Large intestine (tissue), 12 donors: Measurements from ENCODE around the gene EPYC. TPM values are rescaled to one million over a fixed set of nuclear protein-coding genes. Genes with fewer than 3 reads are reported as not detected.
A peak's percentile ranks its signal among the peaks of the same experiment; 100 is the strongest.

ENCODE experiments used
- DNase-seq, 2 donors: peaks; one replicate each; pipeline versions ENCODE4 v3.0.0 to v3.0.0-alpha.2; 2013
- H3K27ac ChIP-seq: one replicate; pipeline ENCODE4 v1.5.1; 2013; ENCODE audit warnings: low read length
- H3K27me3 ChIP-seq: 2 replicates; pipeline ENCODE4 v1.6.1; 2013; ENCODE audit warnings: low read length; ENCODE audit not compliant: control insufficient read depth, insufficient read depth
- H3K36me3 ChIP-seq: 2 replicates; pipeline ENCODE4 v1.6.1; 2013; ENCODE audit warnings: low read length; ENCODE audit not compliant: control insufficient read depth, insufficient read depth
- H3K4me1 ChIP-seq: one replicate; pipeline ENCODE4 v1.6.1; 2013; ENCODE audit warnings: low read length; ENCODE audit not compliant: control insufficient read depth, insufficient read depth
- H3K4me3 ChIP-seq: one replicate; pipeline ENCODE4 v1.5.1; 2013; ENCODE audit warnings: low read length
- H3K9me3 ChIP-seq: one replicate; pipeline ENCODE4 v1.6.1; 2013; ENCODE audit warnings: mild to moderate bottlenecking, low read depth, low read length, moderate library complexity; ENCODE audit not compliant: control insufficient read depth
- WGBS: methylation state at CpG from one replicate; pipeline ENCODE4 v1.1.5; 2013; ENCODE audit warnings: low lambda C conversion rate; ENCODE audit not compliant: insufficient coverage; 5-methylcytosine and 5-hydroxymethylcytosine counted together
- long read RNA-seq, 11 donors: transcript quantifications; one replicate each; lab custom pipeline, GENCODE V29; 2026
- polyA plus RNA-seq: library from polyadenylated mRNA; unstranded; fragments of 120-200 nt; gene quantifications from one replicate; pipeline ENCODE4 v1.2.1, GENCODE V29; 2013

Gene EPYC, protein sequence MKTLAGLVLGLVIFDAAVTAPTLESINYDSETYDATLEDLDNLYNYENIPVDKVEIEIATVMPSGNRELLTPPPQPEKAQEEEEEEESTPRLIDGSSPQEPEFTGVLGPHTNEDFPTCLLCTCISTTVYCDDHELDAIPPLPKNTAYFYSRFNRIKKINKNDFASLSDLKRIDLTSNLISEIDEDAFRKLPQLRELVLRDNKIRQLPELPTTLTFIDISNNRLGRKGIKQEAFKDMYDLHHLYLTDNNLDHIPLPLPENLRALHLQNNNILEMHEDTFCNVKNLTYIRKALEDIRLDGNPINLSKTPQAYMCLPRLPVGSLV
- 0.13 TPM for polyA plus RNA-seq
- long read RNA-seq, donor 1 = 0 reads
- long read RNA-seq, donor 2 = 0 reads
- long read RNA-seq, donor 3 = 0 reads
- long read RNA-seq, donor 4 = 0 reads
- long read RNA-seq, donor 5 = 0 reads
- long read RNA-seq, donor 6 = 0 reads
- long read RNA-seq, donor 7 = 0 reads
- long read RNA-seq, donor 8 = 0 reads
- long read RNA-seq, donor 9 = 0 reads
- long read RNA-seq, donor 10 = 0 reads
- long read RNA-seq, donor 11 = 0 reads

DNA sequence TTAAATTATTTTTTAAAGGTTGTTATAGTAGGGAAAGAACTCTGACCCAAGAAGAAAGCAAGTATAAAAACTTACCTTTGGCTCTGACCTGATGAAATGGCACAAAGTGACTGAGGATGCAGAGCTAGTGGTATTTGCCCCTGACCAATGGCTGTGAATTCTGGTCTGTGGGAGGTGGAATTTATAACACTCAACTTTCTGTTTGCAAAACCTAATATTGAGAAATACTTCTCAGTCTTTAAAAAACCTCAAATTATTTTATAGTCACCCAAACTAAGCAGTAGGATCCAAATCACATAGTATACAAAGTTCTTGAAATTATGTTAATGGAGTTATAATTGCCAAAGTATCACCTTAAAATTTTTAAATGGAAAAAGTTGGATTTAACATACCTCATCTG is at the start of gene EPYC:
TSS of gene EPYC (minus strand) at position 101 of the 400 bp plus-strand sequence. CDS start 2,407 bp downstream, outside the sequence.
- Histone ChIP-seq H3K4me1 (no peaks in the 10 kb centered on the region), H3K27me3 (no peaks in the 10 kb centered on the region), H3K36me3 (no peaks in the 10 kb centered on the region), H3K4me3 (no peak within 1 kb of the TSS), H3K27ac (no peak within 1 kb of the TSS), H3K9me3 (no peaks in the 10 kb centered on the region)
- no peak for DNase-seq

GRCh38 chr12:91053951-91054715 is 49.4 kb upstream of the EPYC start:
- no peaks in the 10 kb centered on the region for H3K27me3 ChIP-seq
- no peaks in the 10 kb centered on the region for H3K9me3 ChIP-seq
- H3K4me3 ChIP-seq = no peak overlapping the region
- 100% methylated on average over 1 of the region's 4 CpGs for WGBS
- no peaks in the 10 kb centered on the region for H3K4me1 ChIP-seq
- no peak overlapping the region for H3K27ac ChIP-seq
- H3K36me3 ChIP-seq = no peaks in the 10 kb centered on the region
- peak; percentile 16 to 36 for DNase-seq

- Histone ChIP-seq H3K4me1 (no peaks in the 10 kb centered on the region), H3K4me3 (no peak overlapping the region), H3K27me3 (no peaks in the 10 kb centered on the region), H3K27ac (no peak overlapping the region), H3K36me3 (no peaks in the 10 kb centered on the region), H3K9me3 (no peaks in the 10 kb centered on the region)
- no peak for DNase-seq
Observed at GRCh38 chr12:91052026-91052425, 47.3 kb upstream of the EPYC start.

DNA sequence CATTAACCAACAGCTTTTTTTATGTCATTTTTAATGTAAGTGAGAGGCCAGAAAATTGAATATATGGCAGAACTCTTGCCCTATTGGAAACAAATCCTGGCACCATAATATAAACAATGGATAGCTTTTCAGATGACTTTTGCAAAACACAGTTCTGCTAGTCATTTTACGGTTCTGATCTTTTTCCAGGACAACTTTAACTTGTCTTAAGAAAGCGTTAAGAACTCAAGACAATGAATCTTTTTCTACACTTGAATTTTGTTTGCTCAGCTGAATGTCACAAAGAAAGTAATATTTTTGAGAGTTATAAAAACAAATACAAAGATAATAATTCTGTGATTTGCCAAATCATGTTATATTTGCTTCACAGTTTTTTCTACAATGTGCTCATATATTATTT is 39.8 kb upstream of the EPYC start:
- Histone ChIP-seq H3K27ac (no peak overlapping the region), H3K36me3 (no peaks in the 10 kb centered on the region), H3K4me3 (no peak overlapping the region), H3K27me3 (no peaks in the 10 kb centered on the region), H3K4me1 (no peaks in the 10 kb centered on the region), H3K9me3 (no peaks in the 10 kb centered on the region)
- no peak for DNase-seq
- 87% methylated on average over 2 of the region's 2 CpGs for WGBS

DNA sequence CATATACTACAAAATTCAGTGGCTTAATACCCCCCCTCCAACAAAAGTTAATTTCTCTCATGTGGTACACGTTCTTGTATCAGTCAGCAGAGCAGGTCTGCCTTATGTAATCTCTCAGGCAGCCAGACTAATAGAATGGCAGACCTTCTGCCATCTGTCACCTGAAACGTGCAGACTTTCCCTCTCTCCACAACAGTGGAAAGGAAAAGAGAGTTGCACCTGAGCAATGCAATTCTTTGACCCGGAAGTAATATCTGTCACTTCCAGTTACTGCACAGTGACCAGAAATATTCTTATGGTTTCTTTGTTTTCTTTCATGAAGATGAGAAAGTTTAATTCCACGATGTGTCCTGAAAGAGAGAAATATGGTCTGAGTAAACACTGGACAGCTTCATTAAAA is 38.6 kb upstream of the EPYC start:
- DNase-seq = no peak
- no peaks in the 10 kb centered on the region for H3K27me3 ChIP-seq
- WGBS = 80% methylated on average over 2 of the region's 4 CpGs

DNA sequence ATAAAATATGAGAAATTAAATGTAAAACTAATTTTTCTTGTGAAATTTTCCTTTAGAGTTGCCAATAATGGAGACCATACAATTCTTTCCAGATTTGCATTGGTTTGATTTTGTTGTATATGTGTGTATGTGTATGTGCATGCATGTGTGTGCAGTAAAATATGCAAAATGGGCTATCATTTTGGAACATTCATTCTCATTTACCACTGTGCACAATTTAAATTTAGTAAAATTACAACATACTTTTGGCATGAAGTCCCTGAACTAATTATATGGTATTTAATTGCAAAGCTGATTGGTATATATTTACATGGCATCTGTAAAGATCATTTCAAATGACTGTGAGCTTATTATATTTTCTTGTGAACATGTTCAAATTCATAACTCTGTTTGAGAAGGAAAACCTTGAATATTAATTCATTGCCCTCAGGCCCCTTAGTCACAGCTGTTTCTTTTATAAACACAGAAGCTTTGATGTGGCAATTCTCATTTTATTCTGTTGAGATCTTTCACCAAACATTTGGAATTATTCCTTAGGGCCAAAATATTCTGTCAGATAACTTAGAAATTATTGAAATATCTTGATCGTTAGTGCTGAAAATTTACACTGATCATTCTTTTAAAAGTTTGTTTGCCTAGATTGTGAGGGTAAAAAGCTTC is 35.5 kb upstream of the EPYC start:
- no peak for DNase-seq
- H3K27me3 ChIP-seq = no peaks in the 10 kb centered on the region
- no peaks in the 10 kb centered on the region for H3K36me3 ChIP-seq
- H3K4me1 ChIP-seq = no peaks in the 10 kb centered on the region
- H3K4me3 ChIP-seq = no peak overlapping the region
- WGBS = no CpG with 5 or more reads among the region's 1 CpG
- no peaks in the 10 kb centered on the region for H3K9me3 ChIP-seq
- H3K27ac ChIP-seq = no peak overlapping the region

More for the DNA sequence above, 38.6 kb upstream of the EPYC start:
- Histone ChIP-seq H3K27ac (no peak overlapping the region), H3K4me3 (no peak overlapping the region), H3K36me3 (no peaks in the 10 kb centered on the region), H3K9me3 (no peaks in the 10 kb centered on the region), H3K4me1 (no peaks in the 10 kb centered on the region)

GRCh38 chr12:91037276-91037675 is 32.5 kb upstream of the EPYC start:
- H3K9me3 ChIP-seq = no peaks in the 10 kb centered on the region
- H3K27ac ChIP-seq = no peak overlapping the region
- no peaks in the 10 kb centered on the region for H3K36me3 ChIP-seq
- H3K4me1 ChIP-seq = no peaks in the 10 kb centered on the region
- no peaks in the 10 kb centered on the region for H3K27me3 ChIP-seq
- no peak for DNase-seq
- H3K4me3 ChIP-seq = no peak overlapping the region

DNA sequence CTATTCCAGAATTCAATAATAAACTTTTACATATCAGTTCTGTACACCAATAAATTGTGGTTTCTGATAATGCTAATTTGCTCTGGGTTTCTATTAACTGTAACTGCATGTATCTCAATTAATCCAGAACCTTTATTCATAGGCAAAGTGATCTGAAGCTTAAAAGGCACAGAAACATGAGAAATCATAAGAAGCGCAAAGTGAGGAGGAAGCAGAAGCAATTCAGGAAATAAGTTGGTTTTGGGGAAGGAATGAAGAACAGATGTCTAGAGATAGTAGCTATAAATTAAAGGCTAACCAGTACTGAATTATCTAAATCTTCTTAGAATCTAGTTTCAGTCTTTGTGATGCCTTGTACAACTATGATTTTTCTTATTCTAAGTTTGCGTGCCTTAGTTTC is 28.5 kb upstream of the EPYC start:
- Histone ChIP-seq H3K36me3 (no peaks in the 10 kb centered on the region), H3K27me3 (no peaks in the 10 kb centered on the region), H3K4me3 (no peak overlapping the region), H3K9me3 (no peaks in the 10 kb centered on the region), H3K27ac (no peak overlapping the region), H3K4me1 (no peaks in the 10 kb centered on the region)
- no peak for DNase-seq
- 100% methylated on average over 2 of the region's 2 CpGs for WGBS

DNA sequence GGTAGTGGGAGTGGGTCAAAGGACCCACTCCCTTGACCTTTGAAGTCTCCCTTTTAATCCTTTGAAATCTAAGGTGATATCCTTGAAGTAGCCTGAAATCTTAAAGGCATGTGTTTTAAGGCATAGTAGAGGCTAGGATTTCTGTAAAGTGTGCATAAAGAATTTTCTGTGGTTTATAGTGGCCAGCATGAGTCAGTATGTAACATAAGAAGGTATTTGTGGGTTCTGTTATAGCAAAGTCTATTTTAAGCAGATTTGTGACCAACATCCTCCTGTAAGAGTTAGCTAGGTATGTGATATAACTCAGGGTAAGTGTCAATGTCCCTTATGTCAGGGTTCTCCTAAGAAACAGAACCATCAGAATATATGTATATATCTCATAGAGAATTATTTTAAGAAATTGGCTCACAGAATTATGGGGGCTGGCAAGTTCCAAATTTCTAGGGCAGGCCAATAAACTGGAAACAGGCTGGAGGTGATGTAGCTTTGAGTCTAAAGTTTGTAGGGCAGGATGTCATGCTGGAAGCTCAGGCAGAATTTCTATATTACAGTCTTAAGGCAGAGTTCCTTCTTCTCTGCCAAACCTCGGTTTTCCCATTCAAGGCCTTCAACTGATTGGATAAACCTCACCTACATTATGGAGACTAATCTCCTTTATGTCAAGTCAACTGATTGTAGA is 18.7 kb upstream of the EPYC start:
- Histone ChIP-seq H3K9me3 (no peaks in the 10 kb centered on the region), H3K4me1 (no peaks in the 10 kb centered on the region), H3K4me3 (no peak overlapping the region), H3K27ac (no peak overlapping the region), H3K36me3 (no peaks in the 10 kb centered on the region), H3K27me3 (no peaks in the 10 kb centered on the region)
- no CpG with 5 or more reads among the region's 1 CpG for WGBS
- no peak for DNase-seq

GRCh38 chr12:91021076-91021475 is 16.3 kb upstream of the EPYC start:
- Histone ChIP-seq H3K36me3 (no peaks in the 10 kb centered on the region), H3K4me3 (no peak overlapping the region), H3K27me3 (no peaks in the 10 kb centered on the region), H3K9me3 (no peaks in the 10 kb centered on the region), H3K4me1 (no peaks in the 10 kb centered on the region), H3K27ac (no peak overlapping the region)
- WGBS = 88% methylated on average over 2 of the region's 2 CpGs
- DNase-seq = no peak
